ENCODE measurements around the gene GNG7. TPM values are rescaled to one million over a fixed set of nuclear protein-coding genes. Genes with fewer than 3 reads are reported as not detected.

The GNG7 gene
- total and polyA plus RNA-seq, 2 donors (not counting 3 experiments of a cell fraction or from before 2014, with no cell fraction given): 0.29 to 0.84 TPM

DNA sequence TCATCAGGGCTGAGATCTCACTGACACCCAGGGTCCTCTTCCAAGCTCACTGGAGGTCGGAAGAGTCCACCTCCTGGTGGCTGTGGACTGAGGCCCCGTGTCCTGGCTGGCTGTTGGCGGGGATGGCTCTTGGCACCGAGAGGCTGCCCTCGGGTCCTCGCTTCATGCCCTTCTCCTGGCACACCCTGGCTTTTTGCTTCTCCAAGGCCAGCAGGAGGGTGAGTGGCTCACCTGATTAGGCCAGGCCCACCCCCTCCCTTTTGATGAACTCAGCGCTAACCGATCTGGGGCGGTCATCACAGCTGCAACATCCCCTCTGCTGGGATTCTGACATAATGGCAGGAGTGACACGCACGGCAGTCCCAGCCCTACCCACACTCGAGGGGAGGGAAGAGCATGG is 32.9 kb upstream of the GNG7 start:
- Histone ChIP-seq H4K20me1 (replicated peaks; ENCODE audit: control insufficient read depth, extremely low read depth, insufficient read depth, low read length) (no peaks in the 10 kb centered on the region), H3K27me3 (ENCODE audit: control insufficient read depth in 2 of 2, insufficient read depth in 2 of 2, low read length in 2 of 2) (no peaks in the 10 kb centered on the region), H3K9me1 (replicated peaks; ENCODE audit: control insufficient read depth, extremely low read depth, insufficient read depth, low read length) (no peaks in the 10 kb centered on the region), H3K4me3 (replicated peaks in 1 of 3; ENCODE audit: insufficient read depth in 1 of 3, low read depth in 1 of 3, low read length in 3 of 3) (no peak overlapping the region), H3K4me1 (ENCODE audit: control insufficient read depth, extremely low read depth, insufficient read depth, low read length) (peaks cover 6% of the 10 kb centered on the region), H2AFZ (ENCODE audit: low read depth, low read length) (no peak overlapping the region), H3K79me2 (ENCODE audit: control insufficient read depth, insufficient read depth, low read length) (peaks cover 5% of the 10 kb centered on the region), H3K4me2 (ENCODE audit: insufficient read depth, low read length) (no peak overlapping the region), H3K27ac (ENCODE audit: insufficient read depth, low read depth, low read length) (no peak overlapping the region), H3K9ac (replicated peaks; ENCODE audit: extremely low read depth, insufficient read depth, low read length) (no peak overlapping the region), H3K9me3 (replicated peaks; ENCODE audit: control insufficient read depth, insufficient read depth, low read length) (no peaks in the 10 kb centered on the region), H3K36me3 (ENCODE audit: control insufficient read depth in 2 of 2, extremely low read depth in 1 of 2, insufficient read depth in 2 of 2, low read length in 2 of 2) (peaks cover 0 to 9% of the 10 kb centered on the region in 2 experiments)
- no TSS peak for BruUV-seq (replicated peaks)
- DNase-seq (ENCODE audit: low read depth, low spot score) (no peak), FAIRE-seq (no peak)
- intact Hi-C loops (cut with micrococcal nuclease) (no loop called here), dilution Hi-C loops (cut with MboI; ENCODE audit: extremely low pct_ligation_motif_present, low sequenced_read_pairs) (no loop called here)
- no peak for TF ChIP-seq FOS (IDR thresholded peaks at IDR 0.05; ENCODE audit: borderline replicate concordance, insufficient read depth, low read length)
- TF ChIP-seq, protein P1, sequence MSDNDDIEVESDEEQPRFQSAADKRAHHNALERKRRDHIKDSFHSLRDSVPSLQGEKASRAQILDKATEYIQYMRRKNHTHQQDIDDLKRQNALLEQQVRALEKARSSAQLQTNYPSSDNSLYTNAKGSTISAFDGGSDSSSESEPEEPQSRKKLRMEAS (IDR thresholded peaks at IDR 0.05; ENCODE audit: insufficient read depth, insufficient read length): no peak
- CTCF ChIA-PET: no interaction called here
- POLR2A ChIA-PET: no interaction called here

DNA sequence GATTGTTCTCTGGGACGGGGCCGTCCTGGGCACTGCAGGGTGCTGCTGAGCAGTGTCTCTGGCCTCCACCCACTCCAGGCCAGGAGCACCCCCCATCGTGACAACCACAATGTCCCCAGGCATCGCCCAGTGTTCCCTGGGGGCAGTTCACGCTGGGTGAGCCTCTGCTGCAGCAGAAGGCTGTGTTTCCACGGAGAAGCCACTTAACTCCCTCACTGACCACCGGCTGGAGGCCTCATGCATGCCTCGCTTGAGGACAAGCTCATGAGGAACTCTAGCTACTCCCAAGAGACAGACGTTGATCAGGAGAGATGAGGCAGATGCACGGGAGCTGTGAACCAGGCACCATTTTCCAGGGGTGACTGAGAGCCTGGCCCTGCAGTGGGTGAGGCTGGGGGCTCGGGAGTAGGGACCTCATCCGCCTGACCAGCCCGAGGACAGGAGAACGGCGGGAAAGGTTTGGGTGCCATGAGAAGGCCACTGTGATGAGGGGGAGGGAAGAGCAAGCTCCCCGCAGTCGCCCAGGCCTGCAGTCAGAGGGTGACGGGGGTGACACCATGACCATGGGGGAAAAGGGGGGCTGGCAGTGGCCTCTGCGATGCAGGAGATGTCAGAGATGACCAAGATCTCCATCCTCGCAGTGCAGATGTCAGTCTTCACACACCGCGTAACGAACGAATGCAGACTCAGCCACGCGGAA is 32.2 kb upstream of the GNG7 start:
- FAIRE-seq (no peak), DNase-seq (ENCODE audit: low read depth, low spot score) (no peak)
- no peak overlapping the region for H2AFZ ChIP-seq (ENCODE audit: low read depth, low read length)
- peaks cover 0 to 9% of the 10 kb centered on the region in 2 experiments for H3K36me3 ChIP-seq (ENCODE audit: control insufficient read depth in 2 of 2, extremely low read depth in 1 of 2, insufficient read depth in 2 of 2, low read length in 2 of 2)
- ChIA-PET POLR2A (no interaction called here), CTCF (interaction anchor here (0.5 kb wide), 1 partner anchor 11 kb away, joined by 3 read pairs; no protein-coding TSS in a partner anchor)
- no peaks in the 10 kb centered on the region for H3K9me3 ChIP-seq (replicated peaks; ENCODE audit: control insufficient read depth, insufficient read depth, low read length)
- H3K4me2 ChIP-seq (ENCODE audit: insufficient read depth, low read length): no peak overlapping the region
- dilution Hi-C loops (cut with MboI; ENCODE audit: extremely low pct_ligation_motif_present, low sequenced_read_pairs) (no loop called here), intact Hi-C loops (cut with micrococcal nuclease) (no loop called here)
- no peaks in the 10 kb centered on the region for H3K9me1 ChIP-seq (replicated peaks; ENCODE audit: control insufficient read depth, extremely low read depth, insufficient read depth, low read length)
- H4K20me1 ChIP-seq (replicated peaks; ENCODE audit: control insufficient read depth, extremely low read depth, insufficient read depth, low read length): no peaks in the 10 kb centered on the region
- H3K79me2 ChIP-seq (ENCODE audit: control insufficient read depth, insufficient read depth, low read length): peaks cover 5% of the 10 kb centered on the region
- H3K27me3 ChIP-seq (ENCODE audit: control insufficient read depth in 2 of 2, insufficient read depth in 2 of 2, low read length in 2 of 2): no peaks in the 10 kb centered on the region
- peaks cover 6% of the 10 kb centered on the region for H3K4me1 ChIP-seq (ENCODE audit: control insufficient read depth, extremely low read depth, insufficient read depth, low read length)
- no peak overlapping the region for H3K9ac ChIP-seq (replicated peaks; ENCODE audit: extremely low read depth, insufficient read depth, low read length)
- no peak overlapping the region for H3K27ac ChIP-seq (ENCODE audit: insufficient read depth, low read depth, low read length)
- no TSS peak for BruUV-seq (replicated peaks)
- no peak overlapping the region for H3K4me3 ChIP-seq (replicated peaks in 1 of 3; ENCODE audit: insufficient read depth in 1 of 3, low read depth in 1 of 3, low read length in 3 of 3)
- TF ChIP-seq FOS (IDR thresholded peaks at IDR 0.05; ENCODE audit: borderline replicate concordance, insufficient read depth, low read length): no peak
- no peak for TF ChIP-seq POLR2A (IDR thresholded peaks at IDR 0.05; ENCODE audit: low read depth, low read length)
- no peak for TF ChIP-seq MYC (IDR thresholded peaks at IDR 0.05; ENCODE audit: low read depth, low read length)

All from endothelial cell of umbilical vein (primary cell).